PFSK-1 (cell line): ENCODE data around the gene KLK14.

Source experiments
- POLR2AphosphoS5 ChIP-seq: IDR thresholded peaks from 2 replicates; pipeline ENCODE4 v1.6.1; 2012; ENCODE audit warnings: low read depth, mild to moderate bottlenecking, control low read depth, low read length, moderate library complexity
- TAF1 ChIP-seq: IDR thresholded peaks from 2 replicates; pipeline ENCODE4 v1.6.1; 2012; ENCODE audit warnings: low read length, control low read depth, borderline replicate concordance; ENCODE audit not compliant: insufficient read depth

DNA sequence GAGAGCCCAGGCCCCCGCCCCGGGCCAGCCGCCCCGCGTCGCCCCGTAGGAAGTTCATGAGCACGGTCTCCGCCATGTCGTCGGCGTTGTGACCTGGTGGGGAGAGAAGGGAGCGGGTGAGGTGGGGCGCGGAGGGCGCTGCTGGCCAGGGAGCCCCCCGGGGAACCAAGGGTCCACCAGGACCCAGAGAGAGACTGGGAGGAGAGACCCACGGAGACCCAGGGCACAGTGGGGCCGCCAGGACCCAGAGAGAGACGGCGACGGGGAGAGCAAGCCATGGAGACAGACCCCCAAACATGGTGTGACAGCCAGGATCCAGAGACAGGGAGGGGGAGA is 16.3 kb upstream of the KLK14 start:
- TF ChIP-seq POLR2AphosphoS5 (no peak), TAF1 (no peak)
